ENCODE data around the gene CHRNE.

Gene CHRNE

GRCh38 chr17:4903051-4903818, at the start of gene CHRNE:
Gene CHRNE, minus strand, starts transcription at chr17:4903098. Its CDS starts 35 bp downstream, at chr17:4903063.
- peak; percentile 60 for DNase-seq (ENCODE audit: low read depth)

DNA sequence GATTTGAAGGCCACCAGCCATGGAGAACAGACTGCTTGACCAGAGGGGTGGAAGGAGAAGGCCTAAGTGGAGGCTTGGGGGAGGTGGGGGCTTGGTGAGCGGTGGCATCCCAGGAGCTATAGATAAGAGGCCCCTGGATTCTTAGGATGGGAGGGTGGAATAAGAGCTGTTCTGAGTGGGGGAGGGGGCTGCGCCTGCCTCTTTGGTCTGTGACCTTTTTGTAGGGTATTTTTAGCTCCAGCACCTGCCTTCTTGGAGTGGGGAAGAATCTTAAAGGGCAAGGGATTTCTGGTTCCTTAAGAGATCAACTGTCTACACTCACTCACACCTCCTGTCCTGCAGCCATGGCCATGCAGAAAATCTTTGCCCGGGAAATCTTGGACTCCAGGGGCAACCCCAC, 48.6 kb upstream of the CHRNE start:
- no peak for DNase-seq (ENCODE audit: low read depth)

DNA sequence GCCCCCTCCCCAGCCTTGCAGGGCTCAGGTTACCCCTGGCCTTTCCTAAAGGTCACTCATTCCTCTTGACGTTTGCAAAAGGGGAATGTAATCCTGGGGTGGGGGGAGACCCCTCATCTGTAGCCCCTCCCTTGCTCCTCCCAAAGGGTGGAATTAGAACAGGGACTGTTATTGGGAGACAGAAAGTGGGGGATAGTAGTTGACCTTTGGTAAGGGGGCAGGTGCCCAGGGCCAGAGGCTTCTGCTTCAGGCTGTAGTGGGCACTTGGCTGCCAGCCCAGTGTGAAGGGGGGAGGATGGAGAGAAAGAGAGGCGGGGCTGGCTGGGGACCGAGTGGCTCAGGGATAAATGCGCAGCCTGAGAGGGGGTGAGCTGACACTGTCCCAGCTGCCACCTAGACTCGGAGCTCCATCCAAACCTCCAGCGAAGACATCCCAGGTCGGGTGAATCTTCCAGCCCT, 47.9 kb upstream of the CHRNE start, which contains the start of gene ENO3:
ENO3 (plus strand) TSS at position 374 of the 459 bp plus-strand sequence. CDS start 711 bp downstream, outside the sequence.
- DNase-seq (ENCODE audit: low read depth) = no peak

GRCh38 chr17:4950075-4950745, 47.3 kb upstream of the CHRNE start:
- peak; percentile 52 for DNase-seq (ENCODE audit: low read depth)

GRCh38 chr17:4949321-4950074, 46.6 kb upstream of the CHRNE start:
- DNase-seq (ENCODE audit: low read depth) = peak; percentile 61

- peak; percentile 47 for DNase-seq (ENCODE audit: low read depth)
Measured at GRCh38 chr17:4948931-4949320, 46.0 kb upstream of the CHRNE start.

DNA sequence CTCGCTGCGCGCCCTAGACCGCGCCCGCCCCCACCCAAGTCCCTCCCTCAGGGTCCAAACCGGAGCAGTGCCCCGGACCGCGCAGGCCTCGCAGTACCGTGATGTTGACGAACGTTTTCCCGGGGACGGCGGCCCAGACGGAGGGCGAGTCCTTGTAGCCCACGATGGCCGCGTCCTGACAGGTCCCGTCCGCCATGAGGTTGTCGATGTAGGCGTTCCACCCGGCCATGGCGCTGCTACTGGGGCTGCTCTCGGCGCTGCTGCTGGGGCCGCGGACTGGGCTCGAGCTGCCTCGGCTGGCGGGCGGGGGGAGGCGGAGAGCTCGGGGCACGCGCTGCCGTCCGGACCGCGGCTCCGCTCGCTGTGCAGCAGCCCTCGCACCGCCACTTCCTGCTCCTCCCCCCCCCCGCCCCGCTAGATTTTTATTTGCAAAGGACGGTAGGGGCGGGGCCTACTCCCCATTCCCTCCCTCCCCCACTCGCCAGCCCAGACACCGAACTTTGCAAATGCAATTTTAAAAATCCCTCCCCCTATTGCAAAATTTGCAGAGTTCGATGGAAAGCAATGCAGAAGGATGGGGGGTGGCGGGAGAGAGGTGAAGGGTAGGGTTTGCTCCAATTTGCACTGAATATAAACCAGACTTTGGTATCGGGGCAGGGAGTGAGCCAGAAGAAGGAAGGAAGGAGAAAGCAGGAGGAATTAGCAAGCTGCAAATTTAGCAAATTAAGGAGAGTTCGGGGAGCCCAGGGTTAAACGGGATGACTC, 45.5 kb upstream of the CHRNE start, which contains the start of gene PFN1:
PFN1 (minus strand) TSS at position 365 of the 765 bp plus-strand sequence; CDS start at position 229, 136 bp downstream.
- peak; percentile 87 for DNase-seq (ENCODE audit: low read depth)

DNA sequence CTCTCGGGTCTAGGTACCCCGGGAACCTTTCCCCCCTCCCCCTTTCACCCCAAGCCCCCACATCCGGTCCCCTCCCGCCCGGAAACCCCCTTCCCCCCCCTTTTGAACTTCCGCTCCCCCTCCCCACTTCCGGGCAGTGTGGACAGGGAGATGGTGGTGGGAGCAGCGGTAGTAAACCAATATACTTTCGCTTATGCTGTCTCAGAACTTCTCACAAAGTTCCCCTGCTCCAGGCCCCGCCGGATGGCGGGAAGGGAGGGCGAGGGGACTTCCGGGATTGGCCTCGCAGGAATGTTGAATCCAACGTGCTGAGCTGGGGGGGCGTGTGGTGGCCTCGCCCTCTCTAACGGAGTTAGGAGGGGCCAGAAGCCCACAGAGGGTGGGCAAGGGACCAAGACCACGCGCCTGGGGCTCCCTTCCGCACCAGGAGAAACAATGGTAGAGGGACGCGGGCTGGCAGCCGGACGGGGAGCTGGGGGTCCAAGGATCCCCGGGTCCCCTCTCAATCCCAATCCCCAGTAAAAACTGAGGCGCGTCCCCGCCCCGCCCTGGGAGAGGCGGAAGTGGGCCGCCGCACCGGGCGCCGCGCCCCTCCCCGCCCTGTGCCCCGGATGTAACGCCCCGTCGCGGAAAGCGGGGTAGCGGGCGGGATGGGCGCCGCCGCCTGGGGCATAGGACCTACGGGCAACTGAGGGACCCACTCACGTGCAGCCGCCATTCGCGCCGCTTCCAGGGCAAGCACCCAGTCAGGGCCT, 44.7 kb upstream of the CHRNE start:
- DNase-seq (ENCODE audit: low read depth) = peak; percentile 60

GRCh38 chr17:4947010-4947410, 44.1 kb upstream of the CHRNE start:
- no peak for DNase-seq (ENCODE audit: low read depth)

DNA sequence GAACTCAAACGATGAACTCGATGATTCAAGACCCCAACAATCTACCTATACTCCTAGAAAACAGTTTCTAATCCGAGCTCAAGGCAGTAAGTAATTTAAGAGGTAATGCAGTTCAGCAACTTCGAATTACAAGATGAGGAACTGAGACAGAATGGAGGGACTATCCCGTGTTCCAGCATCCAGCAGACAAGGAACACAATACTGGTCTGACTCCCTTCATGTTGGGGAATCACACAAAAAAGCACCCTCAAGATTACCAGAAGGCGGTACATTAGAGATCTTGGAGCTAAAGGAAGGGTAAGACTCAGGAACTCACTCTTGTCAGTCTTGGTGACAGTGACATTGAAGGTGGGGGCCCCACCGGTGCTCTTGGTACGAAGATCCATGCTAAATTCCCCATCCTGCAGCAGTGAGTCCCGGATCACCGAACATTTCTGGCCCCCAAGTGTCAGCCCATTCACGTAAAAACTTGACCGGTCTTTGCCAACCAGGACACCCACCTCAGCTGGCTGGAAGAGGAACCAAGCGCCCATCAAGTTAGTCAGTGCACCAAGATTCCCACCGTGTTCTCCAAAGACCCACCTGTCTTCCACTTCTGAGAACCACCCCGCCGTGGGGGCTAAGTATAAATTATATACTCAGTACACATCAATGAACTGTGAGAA, 43.5 kb upstream of the CHRNE start:
- no peak for DNase-seq (ENCODE audit: low read depth)

DNA sequence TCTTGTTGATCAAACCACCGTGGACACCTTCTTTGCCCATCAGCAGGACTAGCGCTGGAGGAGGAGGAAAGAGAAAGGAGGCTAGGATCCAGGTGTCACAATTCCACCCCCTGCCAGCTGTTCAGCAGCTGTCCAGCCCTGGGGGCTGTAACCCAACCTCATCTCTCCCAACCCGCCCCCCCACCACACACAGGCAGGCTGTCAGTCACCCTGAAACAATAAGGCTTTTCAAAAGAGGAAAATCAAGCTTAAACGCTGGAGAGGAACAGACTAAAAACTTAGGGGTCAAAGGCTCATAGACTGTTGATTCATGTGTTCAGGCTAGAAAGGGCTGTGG, 43.0 kb upstream of the CHRNE start:
- no peak for DNase-seq (ENCODE audit: low read depth)

DNA sequence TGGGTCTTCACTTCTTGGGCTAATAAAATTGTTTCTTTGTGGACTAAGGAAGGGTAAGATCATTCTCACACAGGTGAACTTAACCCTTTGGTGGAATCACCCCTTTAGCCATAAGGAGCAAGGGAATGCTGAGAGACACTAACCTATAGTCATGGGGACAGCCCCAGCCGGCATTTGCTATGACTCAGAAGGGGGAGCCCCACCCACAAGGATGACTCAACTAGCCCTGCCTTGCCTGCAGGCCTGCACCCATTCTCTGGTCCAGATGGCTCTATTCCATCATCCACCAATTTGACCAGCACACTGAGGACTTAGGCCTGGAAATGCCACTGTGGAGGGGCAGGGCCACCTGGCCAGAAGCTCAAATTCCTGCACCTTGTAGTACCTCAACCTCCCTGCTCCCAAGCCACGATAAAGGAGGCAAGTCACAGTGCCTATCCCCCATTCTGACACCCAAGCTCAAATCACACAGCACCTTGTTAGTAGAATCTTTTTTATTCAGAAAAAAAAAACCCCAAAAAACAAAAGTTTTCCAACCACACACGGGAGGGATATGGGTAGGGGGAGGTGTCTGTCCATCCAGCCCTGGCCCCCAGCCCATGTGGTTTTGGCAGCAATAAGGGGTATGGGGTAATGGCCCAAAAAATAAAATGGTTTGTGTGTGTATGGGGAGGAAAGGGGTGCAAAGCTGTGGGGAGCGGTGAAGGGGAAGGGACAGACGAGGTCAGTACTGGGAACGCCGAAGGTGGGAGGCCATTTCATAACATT, 42.5 kb upstream of the CHRNE start:
- DNase-seq (ENCODE audit: low read depth) = peak; percentile 68

- no peak for DNase-seq (ENCODE audit: low read depth)
Measured at GRCh38 chr17:4944554-4945175, 41.8 kb upstream of the CHRNE start.

DNA sequence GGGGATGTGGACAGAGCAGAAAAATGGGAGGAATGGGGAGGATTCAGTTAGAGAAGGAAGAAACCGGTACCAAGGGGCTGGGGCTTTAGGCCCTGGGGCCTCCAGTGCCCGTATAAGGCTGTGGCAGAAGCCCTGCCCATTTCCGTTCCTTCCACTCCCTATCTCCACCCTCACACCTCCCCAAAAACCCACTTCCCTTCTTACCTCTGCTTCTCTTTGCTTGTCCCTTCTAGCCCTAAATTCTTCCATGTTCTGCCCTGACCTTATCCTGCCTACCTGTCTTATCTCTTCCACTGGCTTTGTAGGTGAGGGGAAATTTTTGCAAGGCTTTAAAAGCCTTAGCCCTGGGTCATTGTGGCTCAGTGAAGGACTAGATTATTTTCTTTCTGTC, 41.3 kb upstream of the CHRNE start:
- DNase-seq (ENCODE audit: low read depth) = no peak

DNA sequence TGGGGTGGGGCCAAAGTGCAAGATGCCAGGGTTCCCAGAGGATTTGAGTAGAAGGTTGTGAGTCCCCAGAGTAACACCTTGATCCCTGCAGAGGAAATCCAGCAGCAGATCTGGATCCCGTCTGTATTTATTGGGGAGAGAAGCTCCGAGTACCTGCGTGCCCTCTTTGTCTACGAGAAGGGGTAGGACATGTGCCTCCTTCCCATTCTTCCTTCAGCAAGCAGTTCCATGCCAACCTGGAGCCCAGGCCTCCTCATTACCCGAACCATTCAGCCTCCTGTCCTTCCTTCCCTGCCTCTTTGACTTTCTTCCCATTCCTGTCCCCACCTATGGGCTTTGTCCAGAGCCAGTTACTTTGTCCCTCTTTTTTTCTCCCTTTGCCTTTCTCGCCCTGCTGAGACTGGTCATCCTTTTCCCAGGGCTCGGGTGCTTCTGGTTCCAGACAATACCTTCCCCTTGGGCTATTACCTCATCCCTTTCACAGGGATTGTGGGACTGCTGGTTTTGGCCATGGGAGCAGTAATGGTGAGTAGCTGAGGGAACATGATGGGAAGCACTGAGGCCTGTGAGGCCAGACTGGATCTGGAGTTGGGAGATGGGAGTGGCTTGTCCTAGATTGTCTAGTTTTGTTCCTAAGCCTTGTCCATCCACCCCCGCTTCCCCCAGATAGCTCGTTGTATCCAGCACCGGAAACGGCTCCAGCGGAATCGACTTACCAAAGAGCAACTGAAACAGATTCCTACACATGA, 40.0 kb upstream of the CHRNE start:
- DNase-seq (ENCODE audit: low read depth) = no peak

DNA sequence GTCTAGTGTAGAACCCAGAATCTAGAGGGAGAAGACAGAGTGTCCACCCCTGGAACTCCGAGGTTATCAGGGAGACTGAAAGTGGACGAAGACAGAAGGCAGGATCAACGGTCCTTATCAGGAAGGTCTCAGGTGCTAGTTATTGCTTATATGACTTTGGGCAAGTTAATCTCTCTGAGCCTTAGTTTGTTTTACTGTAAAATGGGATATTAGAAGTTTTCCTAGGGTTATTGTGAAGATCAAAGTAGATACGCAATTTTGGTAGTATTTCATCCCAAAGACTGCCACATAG, 38.4 kb upstream of the CHRNE start:
- DNase-seq (ENCODE audit: low read depth) = no peak

DNA sequence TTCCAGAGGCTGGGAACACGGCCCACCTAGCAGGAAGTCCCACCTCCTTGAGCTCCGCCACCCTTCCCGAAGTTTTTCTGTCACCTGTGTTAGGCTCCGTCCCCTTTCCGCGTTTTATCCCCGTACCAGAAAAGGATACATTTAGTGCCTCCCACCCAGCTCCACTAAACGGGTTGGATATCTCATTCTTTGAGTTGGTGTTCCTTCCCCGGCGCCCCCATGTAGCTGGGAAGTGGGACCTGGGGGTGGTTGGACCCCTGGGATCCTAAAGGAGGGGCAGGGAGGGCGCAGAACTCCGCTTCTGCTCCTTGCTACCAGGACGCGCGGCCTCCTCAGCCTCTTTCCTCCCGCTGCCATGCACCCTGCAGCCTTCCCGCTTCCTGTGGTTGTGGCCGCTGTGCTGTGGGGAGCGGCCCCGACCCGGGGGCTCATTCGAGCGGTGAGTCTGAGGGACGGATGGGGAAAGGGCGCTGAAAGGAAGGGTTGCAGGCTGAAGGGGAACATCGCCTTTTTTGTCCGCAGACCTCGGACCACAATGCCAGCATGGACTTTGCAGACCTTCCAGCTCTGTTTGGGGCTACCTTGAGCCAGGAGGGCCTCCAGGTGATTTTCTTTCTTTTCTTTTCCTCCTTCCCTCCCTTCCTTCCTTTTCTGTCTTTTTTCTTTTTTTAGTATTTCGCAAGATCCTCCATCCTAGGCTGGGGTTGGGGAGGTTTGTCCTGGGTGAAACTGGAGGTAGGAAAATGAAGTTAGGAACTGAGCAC, 37.8 kb upstream of the CHRNE start:
- DNase-seq (ENCODE audit: low read depth) = no peak
